Astrocyte of the cerebellum (primary cell): ENCODE results near the gene ATRNL1.
"Not testable (repeated sequence)": the region's sequence is repeated elsewhere in the genome, so short reads cannot be mapped to it uniquely, and the experiment has no call there.

Experiments used
- DNase-seq: peaks from one replicate; pipeline ENCODE4 v3.0.0-alpha.2; 2011; ENCODE audit warnings: low read depth
- H3K4me3 ChIP-seq: 2 replicates; pipeline ENCODE4 v1.5.1; 2011; ENCODE audit warnings: mild to moderate bottlenecking, low read depth, low read length, moderate library complexity
- CTCF ChIP-seq: IDR thresholded peaks from 2 replicates; pipeline ENCODE4 v1.5.1; 2012; ENCODE audit warnings: low read length, low read depth, moderate library complexity, mild to moderate bottlenecking; ENCODE audit errors: missing control alignments
- in situ Hi-C: cut with HindIII; loops from 2 replicates; pipeline ENCODE4 v1.10.0; 2017; ENCODE audit warnings: low sequenced_read_pairs

Gene ATRNL1

GRCh38 chr10:115321360-115321759 is 228.2 kb downstream of the ATRNL1 start:
- DNase-seq: no peak
- in situ Hi-C loops: no loop called here
- H3K4me3 ChIP-seq: no peak overlapping the region
- no peak for TF ChIP-seq CTCF

GRCh38 chr10:115328331-115328730 is 235.2 kb downstream of the ATRNL1 start:
- in situ Hi-C loops: no loop called here
- no peak for DNase-seq
- TF ChIP-seq CTCF: no peak
- H3K4me3 ChIP-seq: no peak overlapping the region

- in situ Hi-C loops: no loop called here
- no peak for TF ChIP-seq CTCF
- no peak for DNase-seq
These were observed 242.2 kb downstream of the ATRNL1 start for GRCh38 chr10:115335366-115335765.

GRCh38 chr10:115355162-115355760 is 262.1 kb downstream of the ATRNL1 start:
- in situ Hi-C loops: no loop called here
- TF ChIP-seq CTCF: peak; percentile 81
- peak; percentile 69 for DNase-seq
- no peak overlapping the region for H3K4me3 ChIP-seq

More at GRCh38 chr10:115335366-115335765, 242.2 kb downstream of the ATRNL1 start:
- no peak overlapping the region for H3K4me3 ChIP-seq

GRCh38 chr10:115367920-115368319 is 274.8 kb downstream of the ATRNL1 start:
- in situ Hi-C loops, DNase-seq, H3K4me3 ChIP-seq: not testable (repeated sequence)

- in situ Hi-C loops: no loop called here
- no peak for TF ChIP-seq CTCF
- H3K4me3 ChIP-seq: no peak overlapping the region
- DNase-seq: no peak
These were observed 285.9 kb downstream of the ATRNL1 start for GRCh38 chr10:115379064-115379463.

GRCh38 chr10:115384665-115385064 is 291.5 kb downstream of the ATRNL1 start:
- in situ Hi-C loops: no loop called here
- H3K4me3 ChIP-seq: no peak overlapping the region
- no peak for DNase-seq
- no peak for TF ChIP-seq CTCF
